ENCODE measurements around the gene PCYT2.

The PCYT2 gene

GRCh38 chr17:81910840-81911276, 341 bp downstream of the PCYT2 start:
- in situ Hi-C loops (cut with HindIII; ENCODE audit: low pct_unique_long_range_greater_than_20kb, low sequenced_read_pairs) = no loop called here
- peak in 1 of 2 experiments; percentile 55 for DNase-seq (ENCODE audit: low read depth in 1 of 2, low spot score in 1 of 2)
- no peak for TF ChIP-seq JUND (IDR thresholded peaks at IDR 0.05; ENCODE audit: low read depth)

GRCh38 chr17:81909966-81910839, 996 bp downstream of the PCYT2 start:
- in situ Hi-C loops (cut with HindIII; ENCODE audit: low pct_unique_long_range_greater_than_20kb, low sequenced_read_pairs) = no loop called here
- no peak for TF ChIP-seq JUND (IDR thresholded peaks at IDR 0.05; ENCODE audit: low read depth)
- peak; percentile 60 to 63 for DNase-seq (ENCODE audit: low read depth in 1 of 2, low spot score in 1 of 2)

GRCh38 chr17:81909231-81909630, 2.0 kb downstream of the PCYT2 start:
- in situ Hi-C loops (cut with HindIII; ENCODE audit: low pct_unique_long_range_greater_than_20kb, low sequenced_read_pairs) = no loop called here
- no peak for DNase-seq (ENCODE audit: low read depth in 1 of 2, low spot score in 1 of 2)
- no peak for TF ChIP-seq JUND (IDR thresholded peaks at IDR 0.05; ENCODE audit: low read depth)

GRCh38 chr17:81908793-81909192, 2.4 kb downstream of the PCYT2 start:
- in situ Hi-C loops (cut with HindIII; ENCODE audit: low pct_unique_long_range_greater_than_20kb, low sequenced_read_pairs) = no loop called here
- no peak for TF ChIP-seq JUND (IDR thresholded peaks at IDR 0.05; ENCODE audit: low read depth)
- no peak for DNase-seq (ENCODE audit: low read depth in 1 of 2, low spot score in 1 of 2)

GRCh38 chr17:81907219-81908145, 3.7 kb downstream of the PCYT2 start:
- TF ChIP-seq JUND (IDR thresholded peaks at IDR 0.05; ENCODE audit: low read depth) = no peak
- no peak for DNase-seq (ENCODE audit: low read depth in 1 of 2, low spot score in 1 of 2)
- in situ Hi-C loops (cut with HindIII; ENCODE audit: low pct_unique_long_range_greater_than_20kb, low sequenced_read_pairs) = no loop called here

GRCh38 chr17:81906476-81907218, 4.6 kb downstream of the PCYT2 start:
- in situ Hi-C loops (cut with HindIII; ENCODE audit: low pct_unique_long_range_greater_than_20kb, low sequenced_read_pairs) = no loop called here
- TF ChIP-seq JUND (IDR thresholded peaks at IDR 0.05; ENCODE audit: low read depth) = no peak
- peak in 1 of 2 experiments; percentile 45 for DNase-seq (ENCODE audit: low read depth in 1 of 2, low spot score in 1 of 2)

GRCh38 chr17:81905993-81906392, 5.2 kb downstream of the PCYT2 start:
- no peak for DNase-seq (ENCODE audit: low read depth in 1 of 2, low spot score in 1 of 2)
- TF ChIP-seq JUND (IDR thresholded peaks at IDR 0.05; ENCODE audit: low read depth) = no peak
- in situ Hi-C loops (cut with HindIII; ENCODE audit: low pct_unique_long_range_greater_than_20kb, low sequenced_read_pairs) = no loop called here

- in situ Hi-C loops (cut with HindIII; ENCODE audit: low pct_unique_long_range_greater_than_20kb, low sequenced_read_pairs) = no loop called here
- DNase-seq (ENCODE audit: low read depth in 1 of 2, low spot score in 1 of 2) = no peak
- no peak for TF ChIP-seq JUND (IDR thresholded peaks at IDR 0.05; ENCODE audit: low read depth)
Observed at GRCh38 chr17:81905424-81905875, 5.7 kb downstream of the PCYT2 start.

GRCh38 chr17:81904600-81905423, 6.4 kb downstream of the PCYT2 start:
- no peak for TF ChIP-seq JUND (IDR thresholded peaks at IDR 0.05; ENCODE audit: low read depth)
- no peak for DNase-seq (ENCODE audit: low read depth in 1 of 2, low spot score in 1 of 2)
- in situ Hi-C loops (cut with HindIII; ENCODE audit: low pct_unique_long_range_greater_than_20kb, low sequenced_read_pairs) = no loop called here

GRCh38 chr17:81903896-81904599, 7.2 kb downstream of the PCYT2 start:
- no peak for DNase-seq (ENCODE audit: low read depth in 1 of 2, low spot score in 1 of 2)
- in situ Hi-C loops (cut with HindIII; ENCODE audit: low pct_unique_long_range_greater_than_20kb, low sequenced_read_pairs) = no loop called here
- no peak for TF ChIP-seq JUND (IDR thresholded peaks at IDR 0.05; ENCODE audit: low read depth)

GRCh38 chr17:81903415-81903831, 7.8 kb downstream of the PCYT2 start:
- no peak for DNase-seq (ENCODE audit: low read depth in 1 of 2, low spot score in 1 of 2)
- in situ Hi-C loops (cut with HindIII; ENCODE audit: low pct_unique_long_range_greater_than_20kb, low sequenced_read_pairs) = no loop called here
- no peak for TF ChIP-seq JUND (IDR thresholded peaks at IDR 0.05; ENCODE audit: low read depth)
